ENCODE measurements around the gene MYO5C.
"Not testable (repeated sequence)": the region's sequence is repeated elsewhere in the genome, so short reads cannot be mapped to it uniquely, and the experiment has no call there.

The MYO5C gene

GRCh38 chr15:52179278-52180195, 116.1 kb downstream of the MYO5C start:
- DNase-seq = peak in 52 of 56 donors; percentile 15 to 93 (median 60)

GRCh38 chr15:52178765-52179164, 116.8 kb downstream of the MYO5C start:
- DNase-seq = no peak

GRCh38 chr15:52172869-52173268, 122.7 kb downstream of the MYO5C start:
- no peak for DNase-seq

- DNase-seq = no peak
Measured at GRCh38 chr15:52171807-52172206, 123.8 kb downstream of the MYO5C start.

GRCh38 chr15:52171386-52171785, 124.2 kb downstream of the MYO5C start:
- no peak for DNase-seq

GRCh38 chr15:52170199-52170598, 125.4 kb downstream of the MYO5C start:
- DNase-seq = not testable (repeated sequence)

GRCh38 chr15:52165494-52166131, 130.0 kb downstream of the MYO5C start:
- DNase-seq = peak in 1 of 56 donors; percentile 42

- DNase-seq = no peak
Measured at GRCh38 chr15:52164631-52165265, 130.9 kb downstream of the MYO5C start.

GRCh38 chr15:52163321-52164190, 132.0 kb downstream of the MYO5C start:
- DNase-seq = no peak

GRCh38 chr15:52162876-52163275, 132.7 kb downstream of the MYO5C start:
- no peak for DNase-seq

GRCh38 chr15:52162260-52162659, 133.3 kb downstream of the MYO5C start:
- no peak for DNase-seq

- DNase-seq = no peak
Measured at GRCh38 chr15:52161406-52161966, 134.1 kb downstream of the MYO5C start.

GRCh38 chr15:52159645-52160044, 136.0 kb downstream of the MYO5C start:
- no peak for DNase-seq

- no peak for DNase-seq
Measured at GRCh38 chr15:52158084-52158765, 137.4 kb downstream of the MYO5C start.

GRCh38 chr15:52155878-52156277, 139.7 kb downstream of the MYO5C start:
- no peak for DNase-seq

- DNase-seq = no peak
Measured at GRCh38 chr15:52154896-52155865, 140.4 kb downstream of the MYO5C start.

GRCh38 chr15:52153900-52154895, 141.4 kb downstream of the MYO5C start:
- no peak for DNase-seq

- DNase-seq = no peak
Measured at GRCh38 chr15:52151353-52151752, 144.3 kb downstream of the MYO5C start.

All from amygdala (tissue), 56 donors.